Heart right ventricle (tissue), 16 donors: ENCODE measurements around the gene ZBTB46. TPM values are rescaled to one million over a fixed set of nuclear protein-coding genes. Genes with fewer than 3 reads are reported as not detected.

Source experiments
- ATAC-seq, 8 donors: fragments of 200-7000 bp; cut with Tn5 transposase; one replicate each; pipeline ENCODE4 v1.9.1; 2020; ENCODE audit warnings: mild to moderate bottlenecking in 8 of 8, moderate library complexity in 8 of 8, moderate number of reproducible peaks in 1 of 8
- DNase-seq, 2 donors: peaks; one replicate each; pipeline ENCODE4 v3.0.0-alpha.2; 2020
- H3K27ac ChIP-seq, 10 donors: fragments of 200-600 bp; sonication (generic) in 2 of 10; one replicate each; pipeline versions ENCODE4 v1.5.0 to v1.8.0; 2020 to 2022; ENCODE audit warnings: mild to moderate bottlenecking in 3 of 10
- H3K27me3 ChIP-seq, 7 donors: fragments of 200-600 bp; one replicate each; pipeline ENCODE4 v1.8.0; 2021 to 2022; ENCODE audit warnings: mild to moderate bottlenecking in 2 of 7
- H3K36me3 ChIP-seq, 9 donors: fragments of 200-600 bp; sonication (generic) in 1 of 9; one replicate each; pipeline versions ENCODE4 v1.5.0 to v1.8.0; 2020 to 2022; ENCODE audit warnings: mild to moderate bottlenecking in 2 of 9
- H3K4me1 ChIP-seq, 9 donors: fragments of 200-600 bp; sonication (generic) in 1 of 9; one replicate each; pipeline versions ENCODE4 v1.5.0 to v1.8.0; 2020 to 2022; ENCODE audit warnings: mild to moderate bottlenecking in 4 of 9
- H3K4me3 ChIP-seq, 10 donors: fragments of 200-600 bp; sonication (generic) in 2 of 10; one replicate each; pipeline versions ENCODE4 v1.5.0 to v1.8.0; 2020 to 2022; ENCODE audit warnings: mild to moderate bottlenecking in 7 of 10, moderate library complexity in 2 of 10
- H3K9me3 ChIP-seq, 11 donors: fragments of 200-600 bp in 10 of 11; sonication (generic) in 2 of 11; one replicate each; pipeline versions ENCODE4 v1.5.0 to v1.8.0; 2013 to 2022; ENCODE audit warnings: mild to moderate bottlenecking in 2 of 11, control low read depth in 1 of 11, moderate library complexity in 1 of 11
- WGBS, 2 donors: extraction: QIAGEN DNeasy Blood & Tissue Kit; methylation state at CpG; one replicate each; pipeline ENCODE4 v1.1.7; 2013; ENCODE audit warnings: inconsistent platforms in 1 of 2; 5-methylcytosine and 5-hydroxymethylcytosine counted together
- intact Hi-C, 10 donors: fragments of 100-400 bp; cut with DNase I; formaldehyde crosslinking; loops; one replicate each; pipeline versions ENCODE4 v1.11.1 to v1.14.2; 2022
- polyA plus RNA-seq, 2 donors: library from polyadenylated mRNA; stranded (reverse); fragments of 200-250 nt; gene quantifications; one replicate each; pipeline ENCODE4 v1.2.3, GENCODE V29; 2013
- total RNA-seq, 10 donors: library from RNA; stranded (reverse); fragmentation: NEBNext Ultra II Directional in 3 of 10; extraction: Animal tissue kit (Norgen Biotek cat#: 25700) in 3 of 10; gene quantifications; one replicate each; pipeline versions ENCODE4 v1.2.1 to v1.2.4, GENCODE V29; 2021 to 2023
- TF ChIP-seq, protein P1 (sequence below), 9 donors: fragments of 200-600 bp; sonication (generic) in 2 of 9; IDR thresholded peaks; one replicate each; pipeline versions ENCODE4 v1.5.0 to v1.8.0; 2021 to 2022; ENCODE audit warnings: antibody characterized with exemption in 9 of 9, mild to moderate bottlenecking in 5 of 9, moderate library complexity in 1 of 9
- donor health status: Arrhythmogenic right ventricular cardiomyopathy.
- donor health status: ischemic (EF 13 %, LVEDD 7.1; RV severe dilation, severe dysfunction).
- donor health status: healthy with polysubstance abuse.
- donor health status: DM: no; HTN: yes; CAD: no.
- donor health status: DM: no; HTN: no; CAD: no.
- donor health status: ischemic (EF 25% LVEDD 6.9; RV normal size, moderate dysfunction).
- donor health status: ischemic (EF 25% LVEDD 5.7; RV mildly dilated, moderate dysfunction).
- donor health status: healthy.
- donor health status: DM: yes; HTN: yes; CAD: no.
- donor health status: Ischemic cardiomyopathy.
- donor health status: ischemic (EF 35%, LVEDD 5.7; RV mildly dilated, moderate dysfunction).
- donor health status: nonischemic (EF 11% LVEDD 7.7; RV severe dilation, severe dysfunction).
- donor health status: DM: yes; HTN: yes; CAD: no.
- donor health status: PGD.
- donor health status: ischemic (EF 29% LVEDD 5.4; RV normal size, mild dysfunction).
- donor health status: nonischemic (EF 23%, LVEDD 6.1; RV moderate dilation, normal function).

ZBTB46 gene
- total and polyA plus RNA-seq, 12 donors, result 5.6 to 25.4 (median 14.4) TPM

DNA sequence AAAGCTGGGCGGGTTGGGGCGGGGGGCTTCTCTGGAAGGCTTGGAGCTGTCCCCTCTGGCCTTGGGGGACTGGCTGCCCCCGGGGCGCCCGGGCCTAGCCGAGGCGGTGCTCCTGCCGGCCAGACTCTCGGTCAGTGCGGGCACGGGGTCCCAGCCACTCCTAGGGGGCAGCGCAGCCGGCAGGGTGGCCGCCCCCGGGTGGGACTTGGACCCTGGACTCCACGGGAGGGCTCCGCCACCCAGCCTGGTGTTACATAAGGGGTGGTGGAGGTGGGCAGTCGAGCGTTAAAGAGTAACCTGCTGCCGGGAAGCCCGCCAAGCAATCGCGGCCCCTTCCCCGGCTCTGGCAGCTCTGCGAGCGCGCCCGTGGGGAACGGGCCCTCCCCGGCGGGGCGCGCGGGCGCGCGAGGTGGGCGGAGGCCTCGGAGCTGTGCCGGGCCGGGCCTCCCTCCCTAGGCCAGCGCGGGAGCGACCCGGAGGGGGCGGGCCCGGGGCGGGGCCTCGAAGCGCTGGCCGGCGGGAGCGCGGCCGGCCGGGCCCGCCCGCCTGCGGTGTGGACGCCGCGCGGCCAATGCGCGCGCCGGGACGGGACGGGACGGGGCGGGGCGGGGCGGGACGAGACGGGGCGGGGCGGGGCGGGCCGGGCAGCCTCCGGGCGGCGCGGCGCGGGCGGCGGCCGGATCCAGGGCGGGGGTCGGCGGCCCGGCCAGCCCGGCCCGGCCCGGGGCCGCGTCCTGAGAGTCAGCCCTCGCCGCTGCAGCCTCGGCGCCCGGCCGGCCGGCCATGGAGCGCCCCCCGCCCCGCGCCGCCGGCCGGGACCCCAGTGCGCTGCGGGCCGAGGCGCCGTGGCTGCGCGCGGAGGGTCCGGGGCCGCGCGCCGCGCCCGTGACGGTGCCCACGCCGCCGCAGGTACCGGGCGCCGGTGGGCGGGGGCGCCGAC lies 91.7 kb downstream of the ZBTB46 start, which contains the start of gene SLC2A4RG:
TSS of gene SLC2A4RG (plus strand) at position 647 of the 940 bp plus-strand sequence. CDS start at position 784, 137 bp downstream.
- peak; percentile 79 to 85 for DNase-seq
- ATAC-seq, result peak; percentile 60 to 82 (median 67)
- Histone ChIP-seq H3K36me3 (peaks cover 0 to 59% (median 25%) of the 10 kb centered on the region in 9 donors), H3K27me3 (peaks cover 0 to 19% (median 0%) of the 10 kb centered on the region in 7 donors), H3K27ac (peak within 1 kb of the TSS; percentile 86 to 98 (median 95)), H3K4me1 (peaks cover 31 to 52% (median 38%) of the 10 kb centered on the region in 9 donors), H3K9me3 (no peaks in the 10 kb centered on the region), H3K4me3 (peak within 1 kb of the TSS; percentile 38 to 86 (median 72))
- WGBS, 2 donors, result 0 to 1% methylated on average over 72 to 121 of the region's 136 CpGs
- TF ChIP-seq, protein P1, sequence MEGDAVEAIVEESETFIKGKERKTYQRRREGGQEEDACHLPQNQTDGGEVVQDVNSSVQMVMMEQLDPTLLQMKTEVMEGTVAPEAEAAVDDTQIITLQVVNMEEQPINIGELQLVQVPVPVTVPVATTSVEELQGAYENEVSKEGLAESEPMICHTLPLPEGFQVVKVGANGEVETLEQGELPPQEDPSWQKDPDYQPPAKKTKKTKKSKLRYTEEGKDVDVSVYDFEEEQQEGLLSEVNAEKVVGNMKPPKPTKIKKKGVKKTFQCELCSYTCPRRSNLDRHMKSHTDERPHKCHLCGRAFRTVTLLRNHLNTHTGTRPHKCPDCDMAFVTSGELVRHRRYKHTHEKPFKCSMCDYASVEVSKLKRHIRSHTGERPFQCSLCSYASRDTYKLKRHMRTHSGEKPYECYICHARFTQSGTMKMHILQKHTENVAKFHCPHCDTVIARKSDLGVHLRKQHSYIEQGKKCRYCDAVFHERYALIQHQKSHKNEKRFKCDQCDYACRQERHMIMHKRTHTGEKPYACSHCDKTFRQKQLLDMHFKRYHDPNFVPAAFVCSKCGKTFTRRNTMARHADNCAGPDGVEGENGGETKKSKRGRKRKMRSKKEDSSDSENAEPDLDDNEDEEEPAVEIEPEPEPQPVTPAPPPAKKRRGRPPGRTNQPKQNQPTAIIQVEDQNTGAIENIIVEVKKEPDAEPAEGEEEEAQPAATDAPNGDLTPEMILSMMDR (IDR thresholded peaks at IDR 0.05), result no peak
- intact Hi-C loops, result loop anchor here in 1 of 10 donors (10.0 kb wide), 1 partner anchor 85 kb away; the partner anchor contains the start of genes RTEL1 and STMN3

DNA sequence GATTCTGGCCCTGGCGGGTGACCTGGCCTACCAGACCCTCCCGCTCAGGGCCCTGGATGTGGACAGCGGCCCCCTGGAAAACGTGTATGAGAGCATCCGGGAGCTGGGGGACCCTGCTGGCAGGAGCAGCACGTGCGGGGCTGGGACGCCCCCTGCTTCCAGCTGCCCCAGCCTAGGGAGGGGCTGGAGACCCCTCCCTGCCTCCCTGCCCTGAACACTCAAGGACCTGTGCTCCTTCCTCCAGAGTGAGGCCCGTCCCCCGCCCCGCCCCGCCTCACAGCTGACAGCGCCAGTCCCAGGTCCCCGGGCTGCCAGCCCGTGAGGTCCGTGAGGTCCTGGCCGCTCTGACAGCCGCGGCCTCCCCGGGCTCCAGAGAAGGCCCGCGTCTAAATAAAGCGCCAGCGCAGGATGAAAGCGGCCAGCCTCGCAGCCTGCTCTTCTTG lies 92.4 kb downstream of the ZBTB46 start:
- WGBS, 2 donors, result 10 to 17% methylated on average over 26 of the region's 26 CpGs
- TF ChIP-seq, protein P1 (IDR thresholded peaks at IDR 0.05), result peak in 1 of 9 donors; percentile 5
- ATAC-seq, result peak; percentile 32 to 53 (median 44)
- H3K36me3 ChIP-seq, result peaks cover 0 to 59% (median 26%) of the 10 kb centered on the region in 9 donors
- peak overlapping the region; percentile 38 to 79 (median 62) for H3K4me3 ChIP-seq
- H3K4me1 ChIP-seq, result peaks cover 31 to 52% (median 38%) of the 10 kb centered on the region in 9 donors
- peaks cover 0 to 19% (median 0%) of the 10 kb centered on the region in 7 donors for H3K27me3 ChIP-seq
- peak; percentile 67 to 78 for DNase-seq
- peak overlapping the region; percentile 72 to 98 (median 95) for H3K27ac ChIP-seq
- no peaks in the 10 kb centered on the region for H3K9me3 ChIP-seq
- intact Hi-C loops, result loop anchor here in 1 of 10 donors (10.0 kb wide), 1 partner anchor 84 kb away; the partner anchor contains the start of genes RTEL1 and STMN3

DNA sequence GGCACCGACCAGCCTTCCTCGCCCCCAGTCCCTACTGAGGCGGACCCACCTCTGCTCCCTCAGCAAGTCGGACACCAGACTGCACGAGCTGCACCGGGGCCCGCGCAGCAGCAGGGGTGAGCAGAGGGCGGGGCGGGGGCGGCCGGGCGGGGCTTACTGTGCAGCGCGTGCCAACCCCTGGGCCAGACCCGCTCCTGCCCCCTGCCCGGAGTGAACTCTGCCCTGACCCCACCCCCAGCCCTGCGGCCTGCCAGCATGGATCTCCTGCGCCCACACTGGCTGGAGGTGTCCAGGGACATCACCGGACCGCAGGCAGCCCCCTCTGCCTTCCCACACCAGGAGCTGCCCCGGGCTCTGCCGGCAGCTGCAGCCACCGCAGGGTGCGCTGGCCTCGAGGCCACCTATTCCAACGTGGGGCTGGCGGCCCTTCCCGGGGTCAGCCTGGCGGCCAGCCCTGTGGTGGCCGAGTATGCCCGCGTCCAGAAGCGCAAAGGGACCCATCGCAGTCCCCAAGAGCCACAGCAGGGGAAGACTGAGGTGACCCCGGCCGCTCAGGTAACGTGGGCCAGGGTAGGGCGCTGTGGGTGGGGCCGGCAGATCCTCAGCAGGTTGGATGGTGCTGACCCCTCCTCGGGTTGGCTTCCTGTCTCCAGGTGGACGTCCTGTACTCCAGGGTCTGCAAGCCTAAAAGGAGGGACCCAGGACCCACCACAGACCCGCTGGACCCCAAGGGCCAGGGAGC lies 92.9 kb downstream of the ZBTB46 start:
- Histone ChIP-seq H3K4me3 (peak overlapping the region; percentile 1 to 79 (median 61)), H3K27me3 (peaks cover 0 to 19% (median 0%) of the 10 kb centered on the region in 7 donors), H3K4me1 (peaks cover 31 to 52% (median 38%) of the 10 kb centered on the region in 9 donors), H3K27ac (peak overlapping the region in 8 of 10 donors; percentile 89 to 97 (median 95)), H3K36me3 (peaks cover 0 to 59% (median 26%) of the 10 kb centered on the region in 9 donors), H3K9me3 (no peaks in the 10 kb centered on the region)
- WGBS, 2 donors, result 30% methylated on average over 32 to 43 of the region's 43 CpGs
- no peak for DNase-seq
- TF ChIP-seq, protein P1 (IDR thresholded peaks at IDR 0.05), result no peak
- ATAC-seq, result no peak
- intact Hi-C loops, result loop anchor here in 1 of 10 donors (10.0 kb wide), 1 partner anchor 83 kb away; the partner anchor contains the start of genes RTEL1 and STMN3
